Measurements from ENCODE around the gene GFOD1.
"Not testable (repeated sequence)": the region's sequence is repeated elsewhere in the genome, so short reads cannot be mapped to it uniquely, and the experiment has no call there.

The GFOD1 gene

GRCh38 chr6:13471184-13471583 lies 16.2 kb downstream of the GFOD1 start:
- in situ Hi-C loops (cut with MboI; ENCODE audit: low pct_unique_long_range_greater_than_20kb, low sequenced_read_pairs), result no loop called here
- DNase-seq, result no peak

DNA sequence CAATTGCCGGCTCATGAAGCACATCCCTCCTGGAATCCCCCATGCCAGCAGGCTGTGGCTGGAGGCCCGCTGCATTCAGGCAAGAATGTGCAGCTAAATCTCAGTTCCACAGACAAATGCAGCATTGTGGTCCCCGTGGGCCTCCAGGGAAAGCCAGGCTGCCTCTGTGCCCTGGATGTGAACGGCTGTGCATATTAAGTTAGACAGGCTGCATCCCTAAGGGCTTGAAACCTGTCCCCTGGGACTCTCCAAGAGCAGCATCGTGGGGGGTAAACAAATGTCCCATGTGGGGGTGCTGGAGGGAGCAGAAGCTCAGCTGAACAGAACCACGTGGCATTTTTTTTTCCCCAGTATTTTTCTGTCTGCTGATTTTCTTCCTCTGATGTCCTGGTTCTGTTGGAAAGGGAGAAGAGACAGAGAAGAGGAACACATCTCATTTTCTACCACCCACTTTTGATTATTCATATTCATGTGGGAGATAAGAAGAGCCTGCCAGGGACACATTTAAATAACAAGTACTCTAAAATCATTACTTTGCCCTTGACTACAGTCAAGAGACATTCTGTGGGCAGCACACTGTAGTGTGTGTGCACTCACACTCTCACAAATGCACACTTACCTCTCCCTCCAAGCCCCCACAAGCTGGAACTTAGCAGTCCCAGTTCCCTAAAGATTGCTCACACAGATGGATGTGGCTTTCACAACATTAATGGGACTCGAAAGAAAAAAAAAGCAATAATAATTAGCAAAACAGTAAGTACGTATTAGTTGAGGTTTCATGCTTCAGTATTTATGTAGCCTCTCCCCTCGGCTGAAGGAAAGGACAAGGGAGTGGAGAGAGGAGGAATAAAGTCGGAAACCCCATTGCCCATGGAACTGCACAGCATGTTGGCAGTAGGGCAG lies 16.9 kb downstream of the GFOD1 start:
- DNase-seq, result no peak
- in situ Hi-C loops (cut with MboI; ENCODE audit: low pct_unique_long_range_greater_than_20kb, low sequenced_read_pairs), result no loop called here

GRCh38 chr6:13469693-13470092 lies 17.7 kb downstream of the GFOD1 start:
- no peak for DNase-seq
- in situ Hi-C loops (cut with MboI; ENCODE audit: low pct_unique_long_range_greater_than_20kb, low sequenced_read_pairs), result no loop called here

GRCh38 chr6:13468839-13469238 lies 18.6 kb downstream of the GFOD1 start:
- DNase-seq, result no peak
- in situ Hi-C loops (cut with MboI; ENCODE audit: low pct_unique_long_range_greater_than_20kb, low sequenced_read_pairs), result no loop called here

- no peak for DNase-seq
- in situ Hi-C loops (cut with MboI; ENCODE audit: low pct_unique_long_range_greater_than_20kb, low sequenced_read_pairs), result no loop called here
Observed at GRCh38 chr6:13467216-13467600, 20.2 kb downstream of the GFOD1 start.

DNA sequence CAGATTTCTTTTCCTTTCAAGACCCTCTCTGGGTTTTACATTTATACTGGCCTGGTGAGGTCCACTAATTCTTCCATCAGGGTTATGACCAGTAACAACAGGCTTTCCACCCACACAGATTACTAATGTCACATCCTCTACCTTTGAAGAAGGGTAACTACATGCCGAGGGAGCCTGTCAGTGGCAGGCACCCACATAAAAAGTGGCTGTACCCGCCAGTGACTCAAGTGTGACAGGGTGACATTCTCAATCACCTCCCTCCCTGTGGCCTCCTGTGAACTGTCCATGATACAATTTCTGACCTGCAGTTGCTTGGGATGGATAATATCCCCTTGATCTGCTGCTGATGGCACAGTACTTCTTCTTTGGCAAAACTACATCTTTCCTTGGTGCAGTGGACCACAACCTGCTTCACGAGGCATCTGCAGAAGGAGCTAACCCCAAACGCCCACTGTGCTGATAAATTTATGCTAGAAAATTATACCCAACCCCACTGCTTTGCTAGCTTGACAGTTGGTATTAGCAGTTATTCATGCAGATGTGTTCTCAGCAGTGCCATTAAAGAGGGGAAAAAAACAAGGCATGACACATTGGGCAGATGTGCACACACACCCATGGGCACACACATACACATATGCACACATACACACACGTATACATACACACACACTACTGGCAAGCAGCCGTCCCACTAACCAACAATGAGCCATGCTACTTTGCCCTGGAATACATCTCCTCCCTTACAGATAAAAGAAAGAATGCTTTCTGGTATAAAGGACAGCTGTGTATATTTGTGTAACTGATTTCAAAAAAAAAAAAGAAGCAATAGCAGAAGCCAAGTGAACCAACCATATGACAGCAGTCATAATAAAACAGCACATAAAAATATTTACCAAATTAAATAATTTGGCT lies 20.8 kb downstream of the GFOD1 start:
- in situ Hi-C loops (cut with MboI; ENCODE audit: low pct_unique_long_range_greater_than_20kb, low sequenced_read_pairs), result no loop called here
- no peak for DNase-seq

GRCh38 chr6:13465734-13466133 lies 21.7 kb downstream of the GFOD1 start:
- DNase-seq, result no peak
- in situ Hi-C loops (cut with MboI; ENCODE audit: low pct_unique_long_range_greater_than_20kb, low sequenced_read_pairs), result no loop called here

- no peak for DNase-seq
- in situ Hi-C loops (cut with MboI; ENCODE audit: low pct_unique_long_range_greater_than_20kb, low sequenced_read_pairs), result no loop called here
Observed at GRCh38 chr6:13463941-13464340, 23.5 kb downstream of the GFOD1 start.

DNA sequence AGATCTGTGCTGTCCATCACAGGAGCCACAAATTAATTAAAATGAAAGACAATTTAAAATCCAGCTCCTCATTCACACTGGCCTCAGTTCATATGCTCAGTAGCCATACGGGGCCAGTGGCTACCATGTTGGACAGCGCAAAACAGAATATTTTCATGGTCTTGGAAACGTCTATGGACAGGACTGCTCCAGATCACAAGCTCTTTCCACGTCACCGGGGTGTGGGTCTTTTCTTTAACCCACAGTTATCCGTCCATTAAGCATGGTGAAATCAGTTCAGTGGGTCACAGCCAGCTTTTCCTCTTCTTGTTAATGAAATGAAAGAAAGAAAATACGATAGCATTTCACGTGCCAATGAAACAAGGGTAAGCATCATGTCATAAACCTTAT lies 24.1 kb downstream of the GFOD1 start:
- in situ Hi-C loops (cut with MboI; ENCODE audit: low pct_unique_long_range_greater_than_20kb, low sequenced_read_pairs), result no loop called here
- DNase-seq, result no peak

GRCh38 chr6:13462458-13463327 lies 24.7 kb downstream of the GFOD1 start:
- in situ Hi-C loops (cut with MboI; ENCODE audit: low pct_unique_long_range_greater_than_20kb, low sequenced_read_pairs), result no loop called here
- no peak for DNase-seq

GRCh38 chr6:13461805-13462204 lies 25.6 kb downstream of the GFOD1 start:
- no peak for DNase-seq
- in situ Hi-C loops (cut with MboI; ENCODE audit: low pct_unique_long_range_greater_than_20kb, low sequenced_read_pairs), result no loop called here

DNA sequence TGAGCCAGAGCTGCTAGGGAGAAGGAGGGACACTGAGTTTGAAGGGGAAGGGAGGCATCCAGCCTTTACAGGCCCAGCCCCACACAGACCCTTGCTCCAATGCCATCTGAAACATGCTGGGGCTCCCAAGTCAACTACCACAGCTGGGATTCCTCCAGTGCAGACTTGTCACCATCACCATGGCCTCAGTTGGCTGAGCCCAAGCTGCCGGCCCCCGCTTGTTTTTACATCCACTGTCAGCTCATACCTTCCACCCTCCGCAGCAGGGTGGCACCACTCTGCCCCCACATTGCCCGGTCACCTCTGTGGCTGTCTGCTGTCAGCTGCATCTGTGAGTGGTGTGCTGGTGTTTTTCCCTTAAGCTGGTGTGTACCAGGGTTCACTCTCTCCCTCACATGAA lies 26.1 kb downstream of the GFOD1 start:
- in situ Hi-C loops (cut with MboI; ENCODE audit: low pct_unique_long_range_greater_than_20kb, low sequenced_read_pairs), result no loop called here
- DNase-seq, result no peak

GRCh38 chr6:13460289-13460688 lies 27.1 kb downstream of the GFOD1 start:
- DNase-seq; in situ Hi-C loops (cut with MboI; ENCODE audit: low pct_unique_long_range_greater_than_20kb, low sequenced_read_pairs): not testable (repeated sequence)

DNA sequence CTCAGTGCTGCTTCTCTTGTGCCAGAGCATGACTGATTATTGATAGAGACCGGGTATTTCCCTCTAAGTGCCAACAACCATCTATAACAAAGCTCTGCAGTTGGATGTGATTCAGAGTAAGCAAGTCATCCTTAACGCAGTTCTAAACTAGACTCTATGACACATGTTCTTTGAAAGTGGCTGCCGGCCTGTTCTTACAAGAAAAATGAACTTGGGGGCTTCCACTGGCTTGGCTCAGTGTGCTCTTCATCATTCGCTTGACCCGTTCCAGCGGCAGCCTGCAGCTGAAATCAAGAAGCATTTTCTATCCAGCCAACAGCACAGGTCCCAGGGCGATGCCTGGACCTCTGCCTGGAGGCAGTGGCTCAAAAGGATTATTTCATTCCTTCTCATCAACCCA lies 29.8 kb downstream of the GFOD1 start:
- in situ Hi-C loops (cut with MboI; ENCODE audit: low pct_unique_long_range_greater_than_20kb, low sequenced_read_pairs), result no loop called here
- no peak for DNase-seq

GRCh38 chr6:13455552-13455966 lies 31.8 kb downstream of the GFOD1 start:
- no peak for DNase-seq
- in situ Hi-C loops (cut with MboI; ENCODE audit: low pct_unique_long_range_greater_than_20kb, low sequenced_read_pairs), result no loop called here

- DNase-seq, result peak; percentile 55
- in situ Hi-C loops (cut with MboI; ENCODE audit: low pct_unique_long_range_greater_than_20kb, low sequenced_read_pairs), result no loop called here
Observed at GRCh38 chr6:13454286-13455221, 32.8 kb downstream of the GFOD1 start.

DNA sequence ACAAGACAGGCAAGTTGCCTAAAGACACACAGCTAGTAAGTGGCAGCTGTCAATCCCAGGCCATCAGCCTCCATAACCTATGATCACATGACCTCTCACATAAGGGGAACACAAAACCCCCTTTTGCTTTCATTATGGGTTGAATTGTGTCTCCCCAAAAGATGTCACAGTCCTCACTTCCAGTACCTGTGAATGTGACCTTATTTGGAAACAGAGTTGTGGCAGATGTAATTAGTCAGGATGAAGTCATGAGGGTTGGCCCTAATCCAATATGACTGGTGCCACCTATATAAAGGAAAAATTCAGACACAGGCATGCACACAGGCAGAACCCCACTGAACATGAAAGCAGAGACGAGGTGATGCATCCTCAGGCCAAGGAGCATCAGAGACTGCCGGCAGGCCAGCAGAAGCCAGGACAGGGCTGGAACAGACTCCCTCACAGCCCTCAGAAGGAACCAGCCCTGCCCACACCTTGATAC lies 33.6 kb downstream of the GFOD1 start:
- in situ Hi-C loops (cut with MboI; ENCODE audit: low pct_unique_long_range_greater_than_20kb, low sequenced_read_pairs), result no loop called here
- no peak for DNase-seq

DNA sequence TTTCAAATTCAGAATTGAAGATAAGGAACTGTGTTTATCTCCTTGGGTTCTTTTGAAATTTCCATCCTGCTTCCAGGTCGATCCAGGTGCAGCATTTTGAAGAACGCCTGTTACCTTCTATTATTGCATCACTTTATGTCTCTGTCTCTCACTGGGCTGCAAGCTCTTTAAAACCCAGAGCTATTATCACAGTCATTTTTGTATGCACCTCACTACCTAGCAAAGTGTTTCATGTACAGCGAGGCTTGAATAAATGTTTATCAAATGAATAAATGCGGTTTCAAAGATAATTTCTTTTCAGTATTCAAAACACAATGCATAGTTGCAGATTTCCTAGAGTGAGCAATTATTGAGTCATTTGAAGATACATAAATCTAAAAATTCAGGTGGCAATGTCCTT lies 34.2 kb downstream of the GFOD1 start:
- in situ Hi-C loops (cut with MboI; ENCODE audit: low pct_unique_long_range_greater_than_20kb, low sequenced_read_pairs), result no loop called here
- no peak for DNase-seq
